ENCODE data around the gene JMJD6. TPM values are rescaled to one million over a fixed set of nuclear protein-coding genes. Genes with fewer than 3 reads are reported as not detected.
A peak's percentile ranks its signal among the peaks of the same experiment; 100 is the strongest.
"Not testable (repeated sequence)": the region's sequence is repeated elsewhere in the genome, so short reads cannot be mapped to it uniquely, and the experiment has no call there.

The JMJD6 gene
- total RNA-seq, 2 donors from 2014 or later, result 124 to 137 TPM

DNA sequence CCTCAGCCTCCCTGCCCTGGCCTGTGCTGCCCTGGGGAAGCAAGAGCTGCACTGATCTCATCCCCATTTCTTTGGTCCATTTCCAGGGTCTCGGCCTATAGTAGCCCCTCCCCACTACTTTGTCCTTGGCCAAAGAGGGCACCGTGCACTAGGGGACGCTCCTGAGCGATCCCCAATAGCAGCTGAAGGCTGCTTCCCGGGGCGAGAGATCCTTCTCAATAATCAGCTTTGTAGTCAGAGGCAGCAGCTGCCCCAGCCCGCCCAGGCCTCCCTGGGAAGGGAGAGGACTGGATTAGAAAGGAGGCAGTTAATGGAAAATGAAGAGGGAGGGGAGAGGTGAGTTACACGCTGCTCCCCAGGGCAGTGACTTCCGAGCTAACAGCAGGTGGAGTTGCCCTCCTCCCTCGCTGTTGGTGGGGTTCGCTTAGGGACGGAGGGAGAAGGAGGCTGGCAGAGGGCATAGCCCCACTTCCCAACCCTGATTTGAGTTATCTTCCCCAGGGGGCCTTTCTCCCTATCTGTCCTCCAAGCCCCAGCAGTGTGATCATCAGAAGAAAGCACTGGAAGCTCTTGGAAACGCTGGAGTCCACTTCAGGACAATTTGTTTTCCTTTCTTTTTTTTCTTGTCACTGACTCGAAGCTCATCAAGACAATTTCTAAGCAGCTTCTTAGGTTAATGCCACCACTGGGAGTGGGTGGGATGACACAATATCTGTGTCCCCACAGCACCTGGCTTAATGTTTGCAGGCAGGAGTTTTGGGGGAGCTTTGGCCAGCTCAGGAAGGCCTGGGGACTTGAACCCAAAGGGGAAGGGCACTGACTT, 18.2 kb downstream of the JMJD6 start:
- Mint-ChIP-seq H3K27me3 (no peaks in the 10 kb centered on the region), H3K4me3 (no peak overlapping the region), H3K36me3 (ENCODE audit: low read depth) (no peaks in the 10 kb centered on the region), H3K27ac (no peak overlapping the region), H3K4me1 (peaks cover 9% of the 10 kb centered on the region)
- H3K9me3 ChIP-seq (ENCODE audit: control insufficient read depth, low read length, poor library complexity, severe bottlenecking), result no peaks in the 10 kb centered on the region
- DNase-seq (no peak), ATAC-seq (no peak)

GRCh38 chr17:76706817-76707216, 19.6 kb downstream of the JMJD6 start:
- Mint-ChIP-seq H3K4me1 (peaks cover 9% of the 10 kb centered on the region), H3K4me3 (no peak overlapping the region), H3K27me3 (no peaks in the 10 kb centered on the region), H3K27ac (no peak overlapping the region), H3K36me3 (ENCODE audit: low read depth) (no peaks in the 10 kb centered on the region)
- DNase-seq (no peak), ATAC-seq (no peak)
- H3K9me3 ChIP-seq (ENCODE audit: control insufficient read depth, low read length, poor library complexity, severe bottlenecking), result no peaks in the 10 kb centered on the region

DNA sequence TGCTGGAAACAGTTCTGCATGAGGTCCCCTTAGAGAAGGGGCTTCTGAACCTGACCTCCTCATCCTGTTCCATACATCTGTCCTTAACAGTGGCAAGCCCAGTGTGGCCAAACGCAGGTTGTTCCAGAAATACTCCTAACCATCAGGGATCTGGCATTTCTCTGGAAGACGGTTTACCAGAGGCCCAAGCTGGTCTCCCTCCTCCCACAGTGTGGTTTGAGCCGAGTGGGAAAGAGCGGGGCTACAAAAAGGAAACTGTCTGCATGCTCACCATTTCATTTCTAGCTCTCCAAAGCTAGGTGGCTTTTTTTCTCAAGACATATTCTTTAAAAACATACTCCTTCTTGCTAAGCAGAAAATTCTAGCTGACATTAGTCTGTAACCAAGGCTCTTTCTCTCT, 21.6 kb downstream of the JMJD6 start:
- Mint-ChIP-seq H3K36me3 (ENCODE audit: low read depth) (no peaks in the 10 kb centered on the region), H3K27ac (no peak overlapping the region)

GRCh38 chr17:76702941-76703637, 23.3 kb downstream of the JMJD6 start:
- peaks cover 7% of the 10 kb centered on the region for H3K4me1 Mint-ChIP-seq
- DNase-seq (no peak), ATAC-seq (no peak)
- no peak overlapping the region for H3K27ac Mint-ChIP-seq
- no peak overlapping the region for H3K4me3 Mint-ChIP-seq
- H3K27me3 Mint-ChIP-seq, result no peaks in the 10 kb centered on the region
- H3K9me3 ChIP-seq (ENCODE audit: control insufficient read depth, low read length, poor library complexity, severe bottlenecking), result no peaks in the 10 kb centered on the region
- H3K36me3 Mint-ChIP-seq (ENCODE audit: low read depth), result no peaks in the 10 kb centered on the region

More for the DNA sequence above, 21.6 kb downstream of the JMJD6 start:
- Mint-ChIP-seq H3K27me3 (no peaks in the 10 kb centered on the region), H3K4me3 (no peak overlapping the region), H3K4me1 (peaks cover 7% of the 10 kb centered on the region)
- no peak for DNase-seq
- no peaks in the 10 kb centered on the region for H3K9me3 ChIP-seq (ENCODE audit: control insufficient read depth, low read length, poor library complexity, severe bottlenecking)
- no peak for ATAC-seq

DNA sequence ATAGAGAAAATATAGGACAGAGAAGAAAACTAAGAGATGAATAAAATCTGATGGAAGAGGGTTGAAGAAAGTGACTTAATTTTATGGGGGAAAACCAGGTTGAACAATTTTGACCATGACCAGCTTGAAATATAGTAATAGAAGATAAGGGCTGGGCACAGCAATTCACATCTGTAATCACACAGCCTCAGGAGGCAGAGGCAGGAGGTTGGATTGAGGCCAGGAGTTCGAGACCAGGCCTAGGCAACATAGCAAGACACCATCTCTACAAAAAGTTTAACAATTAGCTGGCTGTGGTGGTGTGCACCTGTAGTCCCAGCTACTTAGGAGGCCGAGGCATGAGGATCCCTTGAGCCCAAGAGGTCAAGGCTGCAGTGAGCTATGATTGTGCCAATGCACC, 24.3 kb downstream of the JMJD6 start:
- no peak overlapping the region for H3K4me3 Mint-ChIP-seq
- no peaks in the 10 kb centered on the region for H3K9me3 ChIP-seq (ENCODE audit: control insufficient read depth, low read length, poor library complexity, severe bottlenecking)
- H3K36me3 Mint-ChIP-seq (ENCODE audit: low read depth), result no peaks in the 10 kb centered on the region
- H3K27me3 Mint-ChIP-seq, result no peaks in the 10 kb centered on the region
- no peak for DNase-seq
- H3K27ac Mint-ChIP-seq, result peak overlapping the region; percentile 9
- ATAC-seq, result no peak
- H3K4me1 Mint-ChIP-seq, result peaks cover 7% of the 10 kb centered on the region

GRCh38 chr17:76701471-76701967, 24.9 kb downstream of the JMJD6 start:
- H3K4me3 Mint-ChIP-seq, result no peak overlapping the region
- no peaks in the 10 kb centered on the region for H3K36me3 Mint-ChIP-seq (ENCODE audit: low read depth)
- DNase-seq, result no peak
- peaks cover 13% of the 10 kb centered on the region for H3K4me1 Mint-ChIP-seq
- H3K27ac Mint-ChIP-seq, result peak overlapping the region; percentile 9
- no peaks in the 10 kb centered on the region for H3K9me3 ChIP-seq (ENCODE audit: control insufficient read depth, low read length, poor library complexity, severe bottlenecking)
- no peaks in the 10 kb centered on the region for H3K27me3 Mint-ChIP-seq
- ATAC-seq, result no peak

DNA sequence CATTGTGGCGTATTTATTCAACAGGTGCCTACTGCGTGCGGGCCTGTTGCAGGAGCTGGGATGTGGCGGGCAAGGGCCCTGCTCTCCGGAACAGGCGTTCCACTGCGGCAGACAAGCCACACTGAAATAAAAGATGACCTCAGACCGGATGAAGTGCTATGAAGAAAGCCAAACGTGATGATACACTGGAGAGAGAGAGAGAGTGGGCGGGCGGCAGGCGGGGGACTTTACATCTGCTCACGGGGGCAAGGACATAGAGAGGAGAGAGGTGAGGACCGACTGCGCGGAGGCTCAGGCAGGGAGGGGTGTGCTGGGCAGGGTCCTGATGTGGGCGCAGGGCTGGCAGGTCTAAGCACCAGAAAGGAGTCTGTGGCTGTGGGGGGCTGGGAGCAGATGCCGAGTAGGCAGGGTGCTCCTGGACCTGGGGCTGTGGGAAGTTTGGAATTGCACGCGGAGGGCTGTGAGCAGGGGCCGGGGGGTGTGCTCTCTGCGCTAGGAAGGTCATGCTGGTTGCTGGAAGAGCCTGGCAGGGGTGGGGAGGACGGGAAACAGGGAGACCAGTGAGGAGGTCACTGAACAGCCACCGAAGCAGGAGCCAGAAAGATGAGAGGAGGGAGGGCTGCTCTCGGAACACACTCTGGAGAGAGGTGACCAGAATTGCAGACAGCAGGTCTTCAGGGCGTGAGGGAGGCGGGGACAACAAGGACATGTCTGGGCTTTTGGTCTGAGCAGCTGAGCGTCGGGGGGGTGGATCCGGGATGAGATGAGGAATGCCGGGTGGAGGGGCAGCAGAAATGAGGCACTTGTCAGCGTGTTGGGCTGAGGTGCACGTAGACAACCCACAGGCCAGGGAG, 25.6 kb downstream of the JMJD6 start:
- peak; percentile 39 for ATAC-seq
- H3K27ac Mint-ChIP-seq, result peak overlapping the region; percentile 57

DNA sequence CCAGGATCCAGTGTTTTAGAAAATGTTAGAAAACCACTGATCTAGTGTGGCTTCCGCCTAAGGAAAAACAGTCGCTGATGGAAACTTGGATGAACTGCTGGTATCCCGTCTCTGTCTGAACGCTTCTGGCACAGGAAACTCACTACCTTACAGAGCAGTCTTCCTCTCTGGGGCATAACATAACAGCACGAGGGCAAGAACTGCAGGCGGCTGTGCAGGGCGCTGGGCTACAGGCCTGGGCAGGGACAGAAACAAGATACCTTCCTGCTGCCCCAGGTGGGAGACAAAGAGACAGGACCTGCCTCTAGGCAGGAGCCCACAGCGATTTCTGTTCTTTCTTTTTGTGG, 26.2 kb downstream of the JMJD6 start:
- DNase-seq (no peak), ATAC-seq (no peak)
- Mint-ChIP-seq H3K4me1 (peaks cover 18% of the 10 kb centered on the region), H3K4me3 (peak overlapping the region; percentile 68), H3K36me3 (ENCODE audit: low read depth) (no peaks in the 10 kb centered on the region), H3K27me3 (no peaks in the 10 kb centered on the region), H3K27ac (peak overlapping the region; percentile 57)
- H3K9me3 ChIP-seq (ENCODE audit: control insufficient read depth, low read length, poor library complexity, severe bottlenecking), result no peaks in the 10 kb centered on the region

More for the DNA sequence above, 25.6 kb downstream of the JMJD6 start:
- H3K27me3 Mint-ChIP-seq, result no peaks in the 10 kb centered on the region
- H3K4me3 Mint-ChIP-seq, result peak overlapping the region; percentile 68
- no peaks in the 10 kb centered on the region for H3K9me3 ChIP-seq (ENCODE audit: control insufficient read depth, low read length, poor library complexity, severe bottlenecking)
- DNase-seq, result no peak
- no peaks in the 10 kb centered on the region for H3K36me3 Mint-ChIP-seq (ENCODE audit: low read depth)
- H3K4me1 Mint-ChIP-seq, result peaks cover 14% of the 10 kb centered on the region

DNA sequence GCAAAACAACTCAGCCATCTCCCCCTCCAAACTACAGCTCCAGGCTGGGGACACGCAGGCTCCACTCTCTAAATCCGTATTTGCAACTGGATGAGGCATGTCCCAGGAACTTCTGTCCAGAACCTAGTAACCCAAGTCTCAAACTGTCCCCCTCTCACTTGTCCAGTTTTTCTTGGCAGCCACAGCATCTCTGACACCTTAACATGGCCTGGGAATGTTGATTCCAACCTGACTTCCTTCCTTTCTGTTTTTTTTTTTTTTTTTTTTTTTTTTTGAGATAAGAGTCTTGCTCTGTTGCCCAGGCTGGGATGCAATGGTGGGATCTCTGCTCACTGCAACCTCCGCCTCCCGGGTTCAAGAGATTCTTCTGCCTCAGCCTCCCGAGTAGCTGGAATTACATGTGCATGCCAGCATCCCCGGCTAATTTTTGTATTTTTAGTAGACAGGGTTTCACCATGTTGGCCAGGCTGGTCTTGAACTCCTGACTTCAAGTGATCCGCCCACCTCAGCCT, 27.9 kb downstream of the JMJD6 start:
- H3K4me1 Mint-ChIP-seq, result peaks cover 20% of the 10 kb centered on the region
- H3K27me3 Mint-ChIP-seq; H3K9me3 ChIP-seq (ENCODE audit: control insufficient read depth, low read length, poor library complexity, severe bottlenecking); H3K36me3 Mint-ChIP-seq (ENCODE audit: low read depth); ATAC-seq; DNase-seq; H3K27ac Mint-ChIP-seq: not testable (repeated sequence)
- peak overlapping the region; percentile 49 for H3K4me3 Mint-ChIP-seq

GRCh38 chr17:76697702-76698465, 28.5 kb downstream of the JMJD6 start:
- Mint-ChIP-seq H3K4me3 (no peak overlapping the region), H3K27me3 (no peaks in the 10 kb centered on the region), H3K36me3 (ENCODE audit: low read depth) (no peaks in the 10 kb centered on the region), H3K4me1 (peaks cover 20% of the 10 kb centered on the region), H3K27ac (no peak overlapping the region)
- DNase-seq, result no peak
- no peaks in the 10 kb centered on the region for H3K9me3 ChIP-seq (ENCODE audit: control insufficient read depth, low read length, poor library complexity, severe bottlenecking)
- ATAC-seq, result no peak

GRCh38 chr17:76696763-76697701, 29.4 kb downstream of the JMJD6 start:
- Mint-ChIP-seq H3K27me3 (no peaks in the 10 kb centered on the region), H3K36me3 (ENCODE audit: low read depth) (no peaks in the 10 kb centered on the region), H3K4me1 (peaks cover 20% of the 10 kb centered on the region), H3K27ac (no peak overlapping the region), H3K4me3 (no peak overlapping the region)
- no peak for ATAC-seq
- DNase-seq, result no peak
- H3K9me3 ChIP-seq (ENCODE audit: control insufficient read depth, low read length, poor library complexity, severe bottlenecking), result no peaks in the 10 kb centered on the region
